Measurements from ENCODE around the gene NKX3-2.

Gene NKX3-2

GRCh38 chr4:13531625-13531998, 12.7 kb downstream of the NKX3-2 start:
- no peak for DNase-seq (ENCODE audit: low spot score)

GRCh38 chr4:13530823-13531624, 13.3 kb downstream of the NKX3-2 start:
- peak; percentile 6 for DNase-seq (ENCODE audit: low spot score)

- DNase-seq (ENCODE audit: low spot score) = peak; percentile 11
Observed at GRCh38 chr4:13529128-13529919, 15.0 kb downstream of the NKX3-2 start.

GRCh38 chr4:13528821-13529127, 15.5 kb downstream of the NKX3-2 start:
- peak; percentile 6 for DNase-seq (ENCODE audit: low spot score)

- DNase-seq (ENCODE audit: low spot score) = peak; percentile 7
Observed at GRCh38 chr4:13527981-13528820, 16.1 kb downstream of the NKX3-2 start.

GRCh38 chr4:13527192-13527980, 16.9 kb downstream of the NKX3-2 start:
- no peak for DNase-seq (ENCODE audit: low spot score)

GRCh38 chr4:13526658-13527057, 17.6 kb downstream of the NKX3-2 start:
- DNase-seq (ENCODE audit: low spot score) = no peak

- DNase-seq (ENCODE audit: low spot score) = peak; percentile 5
Observed at GRCh38 chr4:13525606-13526281, 18.6 kb downstream of the NKX3-2 start.

- peak; percentile 43 for DNase-seq (ENCODE audit: low spot score)
Observed at GRCh38 chr4:13524504-13525243, 19.6 kb downstream of the NKX3-2 start.

- DNase-seq (ENCODE audit: low spot score) = peak; percentile 3
Observed at GRCh38 chr4:13523591-13524503, 20.5 kb downstream of the NKX3-2 start.

- peak; percentile 6 for DNase-seq (ENCODE audit: low spot score)
Observed at GRCh38 chr4:13523105-13523477, 21.2 kb downstream of the NKX3-2 start.

GRCh38 chr4:13522282-13523104, 21.8 kb downstream of the NKX3-2 start:
- peak; percentile 10 for DNase-seq (ENCODE audit: low spot score)

GRCh38 chr4:13521047-13521446, 23.3 kb downstream of the NKX3-2 start:
- no peak for DNase-seq (ENCODE audit: low spot score)

GRCh38 chr4:13516315-13516860, 27.9 kb downstream of the NKX3-2 start:
- no peak for DNase-seq (ENCODE audit: low spot score)

- no peak for DNase-seq (ENCODE audit: low spot score)
Observed at GRCh38 chr4:13515268-13515667, 29.0 kb downstream of the NKX3-2 start.

GRCh38 chr4:13514722-13515121, 29.6 kb downstream of the NKX3-2 start:
- DNase-seq (ENCODE audit: low spot score) = no peak

GRCh38 chr4:13511101-13511500, 33.2 kb downstream of the NKX3-2 start:
- DNase-seq (ENCODE audit: low spot score) = no peak

GRCh38 chr4:13509442-13509841, 34.9 kb downstream of the NKX3-2 start:
- no peak for DNase-seq (ENCODE audit: low spot score)

Data from GM03348 (cell line).